Right cardiac atrium (tissue), 5 donors: ENCODE results near the gene CMAS. TPM values are rescaled to one million over a fixed set of nuclear protein-coding genes. Genes with fewer than 3 reads are reported as not detected.
"Not testable (repeated sequence)": the region's sequence is repeated elsewhere in the genome, so short reads cannot be mapped to it uniquely, and the experiment has no call there.

Experiments used
- ATAC-seq, 2 donors: fragments of 200-7000 bp; cut with Tn5 transposase; one replicate each; pipeline versions ENCODE4 v1.8.0 to v1.9.1; 2020; ENCODE audit warnings: moderate library complexity in 2 of 2, mild to moderate bottlenecking in 1 of 2
- DNase-seq, 3 donors: peaks; one replicate each; pipeline ENCODE4 v3.0.0-alpha.2; 2020
- H3K27ac ChIP-seq: one replicate; pipeline ENCODE4 v1.5.1; 2013; ENCODE audit warnings: mild to moderate bottlenecking, low read length, control low read depth, moderate library complexity
- H3K27me3 ChIP-seq: one replicate; pipeline ENCODE4 v1.6.1; 2013; ENCODE audit not compliant: control insufficient read depth, insufficient read depth
- H3K4me1 ChIP-seq: one replicate; pipeline ENCODE4 v1.6.1; 2013; ENCODE audit warnings: low read length; ENCODE audit not compliant: control insufficient read depth, insufficient read depth
- H3K4me3 ChIP-seq: one replicate; pipeline ENCODE4 v1.5.1; 2013; ENCODE audit warnings: low read length, control low read depth
- H3K9me3 ChIP-seq: one replicate; pipeline ENCODE4 v1.6.1; 2013; ENCODE audit warnings: low read length; ENCODE audit not compliant: control insufficient read depth
- WGBS: extraction: QIAGEN DNeasy Blood & Tissue Kit; methylation state at CpG from one replicate; pipeline ENCODE4 v1.1.7; 2013; 5-methylcytosine and 5-hydroxymethylcytosine counted together
- intact Hi-C, 4 donors: fragments of 100-400 bp; cut with DNase I; formaldehyde crosslinking; loops; one replicate each; pipeline versions ENCODE4 v1.11.0 to v1.14.0; 2022 to 2023
- polyA plus RNA-seq: library from polyadenylated mRNA; stranded (reverse); fragments of 200-250 nt; gene quantifications from one replicate; pipeline ENCODE4 v1.2.3, GENCODE V29; 2013
- total RNA-seq, 4 donors: library from RNA; stranded (reverse); fragmentation: NEBNext Ultra II Directional; extraction: Animal tissue kit (Norgen Biotek cat#: 25700); gene quantifications; one replicate each; pipeline ENCODE4 v1.2.1, GENCODE V29; 2021
- donor health status: healthy with polysubstance abuse.
- donor health status: DM: no; HTN: yes; CAD: no.
- donor health status: DM: no; HTN: no; CAD: no.
- donor health status: DM: no; HTN: yes; CAD: no; lungs with severe emphysema.
- donor health status: DM: yes; HTN: yes; CAD: no.

CMAS gene
- total and polyA plus RNA-seq, 5 donors: 43.2 to 60.0 (median 47.7) TPM

DNA sequence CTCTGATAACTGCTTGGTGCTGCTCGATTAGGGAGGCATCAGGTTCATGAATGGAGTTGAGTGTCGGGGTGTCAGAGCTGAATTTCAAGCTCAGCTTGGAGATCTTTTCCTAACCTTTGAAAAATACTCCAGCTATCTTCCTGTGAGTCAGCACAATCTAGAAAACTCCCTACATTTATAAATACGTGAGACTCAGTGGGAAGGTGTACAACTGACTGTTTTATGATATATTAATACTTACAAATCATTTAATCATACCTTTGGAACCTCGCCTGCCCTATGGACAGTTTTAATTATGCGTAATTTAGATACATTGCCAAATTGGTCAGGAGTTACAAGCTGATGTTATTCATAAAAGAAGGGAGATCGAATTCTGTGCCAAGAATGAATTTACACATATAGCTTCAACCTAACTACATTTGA is 961 bp downstream of the CMAS start:
- DNase-seq: no peak
- Histone ChIP-seq H3K27ac (peak overlapping the region; percentile 92), H3K4me3 (peak overlapping the region; percentile 99), H3K27me3 (no peaks in the 10 kb centered on the region), H3K9me3 (no peaks in the 10 kb centered on the region), H3K4me1 (no peaks in the 10 kb centered on the region)
- intact Hi-C loops: no loop called here
- ATAC-seq: peak in 1 of 2 donors; percentile 49
- 20% methylated on average over 6 of the region's 6 CpGs for WGBS

DNA sequence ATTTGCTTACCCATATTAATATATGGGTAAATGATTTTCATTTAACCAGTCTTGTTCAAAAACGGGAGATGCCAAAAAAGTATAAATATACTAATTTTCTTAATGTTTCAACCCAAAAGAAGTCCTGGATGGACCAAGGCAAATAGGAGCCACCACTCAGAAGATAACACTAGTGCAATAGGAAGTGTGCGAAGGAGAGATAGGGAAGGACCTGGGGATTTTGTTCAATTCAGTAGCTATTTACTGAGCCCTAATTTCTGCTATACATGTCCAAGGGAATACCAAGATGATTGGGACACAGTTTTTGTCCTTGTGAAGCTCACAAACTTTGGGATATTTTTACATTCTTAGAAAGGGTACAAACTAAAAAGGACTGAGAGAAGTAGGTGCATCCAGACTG is 1.5 kb downstream of the CMAS start:
- no peak for DNase-seq
- Histone ChIP-seq H3K27ac (no peak overlapping the region), H3K4me3 (no peak overlapping the region), H3K4me1 (no peaks in the 10 kb centered on the region), H3K9me3 (no peaks in the 10 kb centered on the region), H3K27me3 (no peaks in the 10 kb centered on the region)
- ATAC-seq: no peak
- intact Hi-C loops: no loop called here
- 75% methylated on average over 2 of the region's 2 CpGs for WGBS

DNA sequence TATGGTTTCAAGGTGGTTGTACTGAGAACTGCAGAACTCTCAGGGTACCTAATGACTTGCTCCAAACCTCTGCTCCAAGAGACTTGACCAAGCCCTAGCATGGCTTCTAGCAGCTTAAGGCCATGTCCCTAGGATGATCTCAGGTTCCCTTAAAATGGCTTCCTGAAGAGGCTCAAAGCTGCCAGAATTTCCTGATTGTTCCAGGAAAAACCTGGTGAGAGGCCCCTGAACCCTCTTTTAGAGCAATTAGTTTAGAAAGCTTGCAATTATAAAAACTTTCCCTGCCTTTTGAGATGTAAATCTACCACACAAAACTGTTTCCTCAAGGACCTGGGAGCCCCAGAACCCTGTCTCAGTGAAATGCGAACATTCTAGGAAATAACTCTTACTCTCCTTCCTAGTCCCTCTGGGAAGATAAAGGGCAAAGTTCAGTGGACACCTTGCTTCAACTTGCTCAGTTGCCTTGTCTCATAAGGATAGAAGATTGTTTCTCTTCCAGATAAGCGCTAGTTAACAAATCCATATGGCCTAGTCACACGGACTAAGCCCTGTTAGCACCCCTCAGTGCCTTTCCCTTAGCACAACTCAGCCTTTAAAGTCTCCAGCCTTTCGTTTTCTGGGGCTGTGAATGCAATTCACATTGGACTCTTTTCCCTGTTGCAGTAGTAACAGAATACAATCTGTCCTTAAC is 2.5 kb downstream of the CMAS start:
- Histone ChIP-seq H3K27ac (no peak overlapping the region), H3K9me3 (no peaks in the 10 kb centered on the region), H3K27me3 (no peaks in the 10 kb centered on the region), H3K4me1 (no peaks in the 10 kb centered on the region), H3K4me3 (no peak overlapping the region)
- DNase-seq (no peak), ATAC-seq (no peak)
- intact Hi-C loops: no loop called here
- WGBS: 57% methylated on average over 4 of the region's 4 CpGs

DNA sequence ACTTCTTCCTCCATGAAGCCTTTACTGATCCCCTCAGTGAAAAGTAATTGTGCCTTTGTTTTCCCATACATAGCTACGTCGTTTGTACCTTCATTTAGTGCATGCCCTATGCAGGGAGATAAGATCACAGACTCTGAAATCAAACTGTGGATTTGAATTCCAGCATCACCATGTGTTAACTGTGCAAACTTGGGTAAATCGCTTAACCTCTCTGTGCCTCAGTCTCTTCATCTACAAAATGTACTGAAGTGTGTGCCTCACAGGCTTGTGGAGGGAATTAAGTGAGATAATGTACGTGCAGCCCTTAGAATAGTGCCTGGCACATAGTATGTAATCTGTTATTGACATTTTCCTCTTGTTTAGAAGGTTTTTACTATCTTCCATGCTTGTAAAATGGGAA is 4.1 kb downstream of the CMAS start:
- Histone ChIP-seq H3K4me1 (no peaks in the 10 kb centered on the region), H3K27ac (no peak overlapping the region), H3K9me3 (no peaks in the 10 kb centered on the region), H3K27me3 (no peaks in the 10 kb centered on the region), H3K4me3 (no peak overlapping the region)
- intact Hi-C loops: no loop called here
- no peak for ATAC-seq
- 88% methylated on average over 4 of the region's 4 CpGs for WGBS
- DNase-seq: no peak

DNA sequence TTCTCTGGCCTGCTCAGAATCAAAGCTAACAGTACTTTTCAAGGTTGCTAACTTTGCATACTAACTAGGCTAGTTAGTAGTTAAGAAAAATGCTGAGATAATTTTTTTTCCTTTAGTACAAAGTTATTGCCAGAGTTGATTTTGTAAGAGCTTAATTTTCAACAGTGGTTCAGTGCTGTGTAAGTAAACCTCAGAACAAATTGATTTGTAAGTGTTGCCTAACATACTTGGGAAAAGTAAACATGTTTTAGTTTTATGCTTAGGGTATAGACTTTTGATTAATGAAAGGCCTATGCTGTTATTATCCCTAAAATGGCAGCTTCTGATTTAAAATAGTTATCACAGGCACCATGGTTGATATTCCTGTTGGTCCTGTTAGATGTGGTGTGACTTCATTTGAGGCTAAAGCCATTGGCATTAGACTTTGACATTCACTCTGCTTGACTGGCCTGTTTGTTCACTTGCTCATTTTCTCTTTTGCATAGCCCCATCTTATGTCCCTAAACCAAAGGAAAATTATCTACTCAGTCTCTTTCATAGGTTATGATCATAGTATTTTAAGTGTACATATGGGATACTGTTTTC is 5.2 kb downstream of the CMAS start:
- no peak overlapping the region for H3K27ac ChIP-seq
- intact Hi-C loops: no loop called here

DNA sequence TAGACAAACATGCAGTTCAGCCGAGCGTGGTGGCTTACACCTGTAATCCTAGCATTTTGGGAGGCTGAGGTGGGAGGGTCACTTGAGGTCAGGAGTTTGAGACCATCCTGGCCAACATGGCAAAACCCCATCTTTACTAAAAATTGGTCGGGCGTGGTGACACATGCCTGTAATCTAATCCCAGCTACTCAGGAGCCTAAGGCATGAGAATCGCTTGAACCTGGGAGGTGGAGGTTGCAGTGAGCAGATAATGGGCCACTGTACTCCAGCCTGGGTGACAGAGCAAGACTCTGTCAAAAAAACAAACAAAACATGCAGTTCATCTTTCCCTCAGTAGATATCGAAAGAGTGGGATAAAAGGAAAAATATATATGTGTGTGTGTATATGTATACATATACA is 7.0 kb downstream of the CMAS start:
- H3K9me3 ChIP-seq, H3K4me3 ChIP-seq, H3K27me3 ChIP-seq, H3K27ac ChIP-seq, DNase-seq, ATAC-seq, intact Hi-C loops, H3K4me1 ChIP-seq: not testable (repeated sequence)
- WGBS: 88% methylated on average over 6 of the region's 6 CpGs

More for the DNA sequence above, 5.2 kb downstream of the CMAS start:
- no peak for DNase-seq
- Histone ChIP-seq H3K27me3 (no peaks in the 10 kb centered on the region), H3K4me3 (no peak overlapping the region), H3K4me1 (no peaks in the 10 kb centered on the region), H3K9me3 (no peaks in the 10 kb centered on the region)
- ATAC-seq: no peak

DNA sequence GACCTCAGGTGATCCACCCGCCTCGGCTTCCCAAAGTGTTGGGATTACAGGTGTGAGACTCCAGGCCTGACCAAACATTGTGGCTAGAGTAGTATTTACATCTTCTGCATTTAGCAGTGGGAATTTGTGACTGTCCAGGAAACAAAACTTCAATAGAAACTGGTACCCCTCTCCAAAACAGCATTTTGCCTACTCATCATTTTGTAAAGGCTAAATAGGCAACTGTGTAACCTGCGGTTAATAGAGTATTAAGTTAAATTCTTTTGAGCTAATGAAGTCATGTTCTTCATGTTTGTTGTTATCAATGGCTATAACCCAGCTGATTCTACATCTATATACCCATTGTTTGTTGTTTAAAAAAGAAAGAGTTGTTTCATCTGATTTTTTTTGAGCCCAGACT is 8.1 kb downstream of the CMAS start:
- no peaks in the 10 kb centered on the region for H3K4me1 ChIP-seq
- no peak overlapping the region for H3K27ac ChIP-seq
- DNase-seq: no peak
- WGBS: 97% methylated on average over 3 of the region's 3 CpGs
- intact Hi-C loops: no loop called here
- H3K27me3 ChIP-seq: no peaks in the 10 kb centered on the region
- no peak for ATAC-seq
- no peaks in the 10 kb centered on the region for H3K9me3 ChIP-seq
- H3K4me3 ChIP-seq: no peak overlapping the region

DNA sequence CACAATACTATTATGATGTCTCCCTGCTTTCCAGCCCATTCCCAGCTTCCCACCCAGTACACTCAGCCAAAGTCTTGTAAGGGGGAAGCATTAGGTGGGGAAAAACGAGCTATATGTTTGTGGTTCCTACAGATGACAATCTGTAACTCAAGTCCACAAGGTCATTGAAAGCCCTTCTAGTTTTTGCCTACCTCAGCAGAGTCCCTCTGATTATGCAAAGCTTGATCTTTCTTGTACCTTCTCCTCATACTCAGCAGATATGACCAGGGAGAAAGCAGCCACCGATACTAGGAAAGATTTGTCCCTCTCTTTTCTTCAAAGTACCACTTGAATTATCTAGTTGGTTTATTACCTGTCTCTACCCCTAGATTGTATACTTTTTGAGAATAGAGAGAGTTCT is 10.6 kb downstream of the CMAS start:
- no peaks in the 10 kb centered on the region for H3K9me3 ChIP-seq
- DNase-seq: no peak
- WGBS: 86% methylated on average over 2 of the region's 2 CpGs
- intact Hi-C loops: no loop called here
- no peak for ATAC-seq
- no peaks in the 10 kb centered on the region for H3K4me1 ChIP-seq
- no peak overlapping the region for H3K27ac ChIP-seq
- H3K4me3 ChIP-seq: no peak overlapping the region
- no peaks in the 10 kb centered on the region for H3K27me3 ChIP-seq

DNA sequence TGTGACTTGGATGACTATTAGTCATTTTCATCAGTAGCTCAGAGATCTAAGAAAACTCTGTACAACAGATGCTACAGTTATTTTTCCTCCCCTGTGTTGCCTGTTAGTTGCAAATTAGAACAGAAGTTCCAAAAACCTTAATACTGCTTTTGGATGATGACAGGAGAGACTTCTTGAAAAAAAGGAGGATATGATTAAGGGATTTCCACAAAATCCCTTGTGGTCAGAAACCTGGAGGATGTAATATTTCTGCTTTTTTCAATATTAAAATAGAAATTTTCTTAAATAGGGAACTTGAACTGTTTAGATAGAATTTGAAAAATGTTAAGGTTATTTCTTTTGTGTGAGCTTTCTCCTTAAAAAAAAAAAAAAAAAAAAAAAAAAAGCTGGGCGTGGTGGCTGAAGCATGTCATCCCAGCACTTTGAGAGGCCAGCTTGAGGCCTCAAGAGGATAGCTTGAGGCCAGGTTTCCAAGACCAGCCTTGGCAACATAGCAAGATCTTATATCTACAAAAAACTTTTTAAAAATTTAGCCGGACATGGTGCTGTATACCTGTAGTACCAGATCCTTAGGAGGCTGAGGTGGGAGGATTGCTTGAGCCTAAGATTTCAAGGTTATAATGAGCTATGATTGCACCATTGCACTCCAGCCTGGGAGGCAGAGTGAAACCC is 14.1 kb downstream of the CMAS start:
- Histone ChIP-seq H3K27me3 (no peaks in the 10 kb centered on the region), H3K9me3 (no peaks in the 10 kb centered on the region), H3K4me3 (no peak overlapping the region), H3K27ac (no peak overlapping the region), H3K4me1 (no peaks in the 10 kb centered on the region)
- ATAC-seq: no peak
- WGBS: 72% methylated on average over 2 of the region's 2 CpGs
- DNase-seq: no peak
- intact Hi-C loops: no loop called here

DNA sequence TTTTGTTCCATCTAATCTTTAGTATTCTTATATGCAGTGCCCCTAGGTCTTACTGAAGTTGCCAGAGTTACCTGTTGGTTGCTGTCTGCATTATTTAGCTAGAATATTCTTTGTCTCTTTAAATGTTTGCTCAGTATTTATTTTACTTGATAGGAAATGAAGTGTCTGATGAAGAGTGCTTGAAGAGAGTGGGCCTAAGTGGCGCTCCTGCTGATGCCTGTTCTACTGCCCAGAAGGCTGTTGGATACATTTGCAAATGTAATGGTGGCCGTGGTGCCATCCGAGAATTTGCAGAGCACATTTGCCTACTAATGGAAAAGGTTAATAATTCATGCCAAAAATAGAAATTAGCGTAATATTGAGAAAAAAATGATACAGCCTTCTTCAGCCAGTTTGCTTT is 18.9 kb downstream of the CMAS start:
- intact Hi-C loops: no loop called here
- DNase-seq (no peak), ATAC-seq (no peak)
- H3K27ac ChIP-seq: no peak overlapping the region
- no peaks in the 10 kb centered on the region for H3K27me3 ChIP-seq
- no peaks in the 10 kb centered on the region for H3K9me3 ChIP-seq
- H3K4me1 ChIP-seq: no peaks in the 10 kb centered on the region
- H3K4me3 ChIP-seq: no peak overlapping the region
- 85% methylated on average over 4 of the region's 4 CpGs for WGBS

DNA sequence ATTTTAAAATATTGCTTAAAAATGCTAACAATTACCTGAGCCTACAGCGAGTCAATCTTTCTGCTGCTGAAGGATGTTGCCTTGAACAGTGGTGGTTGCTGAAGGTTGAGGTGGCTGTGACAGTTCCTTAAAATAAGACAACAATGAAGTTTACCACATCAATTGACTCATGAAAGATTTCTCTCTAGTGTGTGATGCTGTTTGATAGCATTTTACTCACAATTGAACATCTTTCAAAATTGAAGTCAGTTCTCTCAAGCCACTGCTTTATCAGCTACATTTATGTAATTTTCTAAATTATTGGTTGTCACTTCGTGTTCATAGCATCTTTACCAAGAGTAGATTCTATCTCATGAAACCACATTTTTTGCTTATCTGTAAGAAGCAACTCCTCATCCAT is 20.3 kb downstream of the CMAS start:
- no peaks in the 10 kb centered on the region for H3K27me3 ChIP-seq
- DNase-seq: no peak
- ATAC-seq: no peak
- H3K4me1 ChIP-seq: no peaks in the 10 kb centered on the region
- no peaks in the 10 kb centered on the region for H3K9me3 ChIP-seq
- H3K27ac ChIP-seq: no peak overlapping the region
- H3K4me3 ChIP-seq: no peak overlapping the region
- 95% methylated on average over 2 of the region's 2 CpGs for WGBS
- intact Hi-C loops: no loop called here
